Liver (tissue), 9 donors: ENCODE results near the gene GNG12. TPM values are rescaled to one million over a fixed set of nuclear protein-coding genes. Genes with fewer than 3 reads are reported as not detected.

Source experiments
- DNase-seq: peaks from one replicate; pipeline ENCODE4 v3.0.0-alpha.2; 2017; ENCODE audit warnings: low spot score
- H3K27ac ChIP-seq, 2 donors: one replicate each; pipeline ENCODE4 v1.7.0; 2013; ENCODE audit warnings: inconsistent platforms in 2 of 2, low read length in 2 of 2, control low read depth in 1 of 2, low read depth in 1 of 2, mild to moderate bottlenecking in 1 of 2
- H3K27me3 ChIP-seq, 4 donors: one replicate each; pipeline versions ENCODE4 v1.6.1 to v1.7.0; 2013; ENCODE audit warnings: low read length in 3 of 4, inconsistent platforms in 1 of 4, mild to moderate bottlenecking in 1 of 4, moderate library complexity in 1 of 4; ENCODE audit not compliant: control insufficient read depth in 4 of 4, insufficient read depth in 4 of 4
- H3K36me3 ChIP-seq, 4 donors: one replicate each; pipeline versions ENCODE4 v1.6.1 to v1.7.0; 2013; ENCODE audit warnings: low read length in 3 of 4, mild to moderate bottlenecking in 3 of 4, low read depth in 1 of 4, moderate library complexity in 1 of 4; ENCODE audit not compliant: control insufficient read depth in 4 of 4, insufficient read depth in 3 of 4
- H3K4me1 ChIP-seq, 4 donors: one replicate each; pipeline versions ENCODE4 v1.6.1 to v1.7.0; 2013; ENCODE audit warnings: low read length in 3 of 4, mild to moderate bottlenecking in 3 of 4, moderate library complexity in 1 of 4; ENCODE audit not compliant: control insufficient read depth in 4 of 4, insufficient read depth in 4 of 4
- H3K4me3 ChIP-seq, 3 donors: one replicate each; pipeline versions ENCODE4 v1.6.1 to v1.7.0; 2013; ENCODE audit warnings: low read length in 3 of 3, control low read depth in 1 of 3, low read depth in 1 of 3, mild to moderate bottlenecking in 1 of 3
- H3K9ac ChIP-seq, 2 donors: one replicate each; pipeline ENCODE4 v1.7.0; 2013; ENCODE audit warnings: low read length in 2 of 2, mild to moderate bottlenecking in 2 of 2, moderate library complexity in 2 of 2, control low read depth in 1 of 2, low read depth in 1 of 2
- H3K9me3 ChIP-seq, 4 donors: one replicate each; pipeline versions ENCODE4 v1.6.1 to v1.7.0; 2013; ENCODE audit warnings: low read length in 3 of 4; ENCODE audit not compliant: control insufficient read depth in 4 of 4
- CTCF ChIP-seq: fragments of 150-350 bp; IDR thresholded peaks from 2 replicates; pipeline ENCODE4 v1.5.1; 2017; ENCODE audit warnings: improper control_type of control experiment, low read depth, low read length; ENCODE audit not compliant: missing input control
- EGR1 ChIP-seq, 2 donors: IDR thresholded peaks; 2 replicates each; pipeline ENCODE4 v1.6.1; 2016 to 2018; ENCODE audit warnings: antibody characterized with exemption in 2 of 2, low read depth in 2 of 2
- FOXA1 ChIP-seq: IDR thresholded peaks from 2 replicates; pipeline ENCODE4 v1.6.1; 2016; ENCODE audit warnings: antibody characterized with exemption
- FOXA2 ChIP-seq: IDR thresholded peaks from 2 replicates; pipeline ENCODE4 v1.6.1; 2016; ENCODE audit warnings: antibody characterized with exemption
- GABPA ChIP-seq, 2 donors: IDR thresholded peaks in 1 of 2; conservative IDR thresholded peaks in 1 of 2; 2 replicates each; pipeline ENCODE4 v1.6.1; 2016; ENCODE audit warnings: antibody characterized with exemption in 2 of 2, mild to moderate bottlenecking in 1 of 2, moderate library complexity in 1 of 2
- HNF4A ChIP-seq, 2 donors: conservative IDR thresholded peaks; 2 replicates each; pipeline ENCODE4 v1.6.1; 2016; ENCODE audit warnings: antibody characterized with exemption in 2 of 2, mild to moderate bottlenecking in 2 of 2
- JUND ChIP-seq, 2 donors: IDR thresholded peaks; 2 replicates each; pipeline ENCODE4 v1.6.1; 2016; ENCODE audit warnings: antibody characterized with exemption in 2 of 2
- MAX ChIP-seq: IDR thresholded peaks from 2 replicates; pipeline ENCODE4 v1.6.1; 2016; ENCODE audit warnings: antibody characterized with exemption
- NR2F2 ChIP-seq: IDR thresholded peaks from 2 replicates; pipeline ENCODE4 v1.6.1; 2016; ENCODE audit warnings: antibody characterized with exemption
- RXRA ChIP-seq, 2 donors: IDR thresholded peaks; 2 replicates each; pipeline ENCODE4 v1.6.1; 2017 to 2018; ENCODE audit warnings: antibody characterized with exemption in 2 of 2, mild to moderate bottlenecking in 1 of 2
- TAF1 ChIP-seq: conservative IDR thresholded peaks from 2 replicates; pipeline ENCODE4 v1.6.1; 2016; ENCODE audit warnings: antibody characterized with exemption, mild to moderate bottlenecking
- YY1 ChIP-seq: IDR thresholded peaks from 2 replicates; pipeline ENCODE4 v1.6.1; 2016; ENCODE audit warnings: antibody characterized with exemption, mild to moderate bottlenecking
- WGBS: extraction: QIAGEN DNeasy Blood & Tissue Kit; methylation state at CpG from one replicate; pipeline ENCODE4 v1.1.7; 2013; 5-methylcytosine and 5-hydroxymethylcytosine counted together
- polyA plus RNA-seq, 2 donors: library from polyadenylated mRNA; stranded (reverse) in 1 of 2; unstranded in 1 of 2; fragments of 200-250 nt in 1 of 2; fragments of >200 nt in 1 of 2; fragmentation: Nextera tagmentation in 1 of 2; extraction: Ambion mirVana in 1 of 2; gene quantifications; one replicate each; pipeline versions ENCODE4 v1.2.1 to v1.2.3, GENCODE V29; 2013 to 2015
- total RNA-seq, 2 donors: library from RNA; depleted of rRNA; stranded (reverse); fragments of >200 nt; gene quantifications; one replicate each; pipeline ENCODE4 v1.2.3, GENCODE V29; 2014
- TF ChIP-seq, protein P1 (sequence below): IDR thresholded peaks from 2 replicates; pipeline ENCODE4 v1.6.1; 2016; ENCODE audit warnings: antibody characterized with exemption
- donor health status: healthy.
- donor health status: healthy.
- donor health status: healthy.
- donor health status: healthy.
- donor health status: healthy.

GNG12 gene
- total and polyA plus RNA-seq, 4 donors: 15.4 to 26.1 (median 19.7) TPM

DNA sequence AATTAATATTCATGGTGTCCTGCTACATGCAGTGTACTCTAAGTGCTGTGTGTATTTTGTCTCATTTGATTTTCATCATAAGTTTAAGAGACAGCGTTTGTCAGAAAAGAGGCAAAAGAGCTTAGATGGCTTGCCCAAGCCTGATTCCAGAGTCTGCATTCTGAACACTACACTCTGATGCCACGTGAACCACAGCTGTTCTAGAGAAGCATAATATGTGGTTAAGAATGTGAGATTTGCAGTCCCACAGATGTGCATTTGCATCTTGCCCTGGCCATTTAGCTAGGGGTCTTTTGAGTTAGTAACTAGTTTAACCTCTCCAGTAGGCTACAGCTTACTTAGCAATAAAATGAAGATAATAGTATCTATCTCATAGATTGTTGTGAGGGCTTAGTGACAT is 157.5 kb downstream of the GNG12 start:
- TF ChIP-seq TAF1 (no peak), FOXA2 (no peak), GABPA (IDR thresholded peaks at IDR 0.05 in 1 of 2, conservative IDR thresholded peaks at IDR 0.05 in 1 of 2) (no peak), RXRA (IDR thresholded peaks at IDR 0.05) (no peak)
- TF ChIP-seq, protein P1, sequence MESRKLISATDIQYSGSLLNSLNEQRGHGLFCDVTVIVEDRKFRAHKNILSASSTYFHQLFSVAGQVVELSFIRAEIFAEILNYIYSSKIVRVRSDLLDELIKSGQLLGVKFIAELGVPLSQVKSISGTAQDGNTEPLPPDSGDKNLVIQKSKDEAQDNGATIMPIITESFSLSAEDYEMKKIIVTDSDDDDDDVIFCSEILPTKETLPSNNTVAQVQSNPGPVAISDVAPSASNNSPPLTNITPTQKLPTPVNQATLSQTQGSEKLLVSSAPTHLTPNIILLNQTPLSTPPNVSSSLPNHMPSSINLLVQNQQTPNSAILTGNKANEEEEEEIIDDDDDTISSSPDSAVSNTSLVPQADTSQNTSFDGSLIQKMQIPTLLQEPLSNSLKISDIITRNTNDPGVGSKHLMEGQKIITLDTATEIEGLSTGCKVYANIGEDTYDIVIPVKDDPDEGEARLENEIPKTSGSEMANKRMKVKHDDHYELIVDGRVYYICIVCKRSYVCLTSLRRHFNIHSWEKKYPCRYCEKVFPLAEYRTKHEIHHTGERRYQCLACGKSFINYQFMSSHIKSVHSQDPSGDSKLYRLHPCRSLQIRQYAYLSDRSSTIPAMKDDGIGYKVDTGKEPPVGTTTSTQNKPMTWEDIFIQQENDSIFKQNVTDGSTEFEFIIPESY: no peak
- WGBS: 86% methylated on average over 2 of the region's 2 CpGs
- no peaks in the 10 kb centered on the region for H3K4me1 ChIP-seq
- no peaks in the 10 kb centered on the region for H3K9me3 ChIP-seq
- no peak overlapping the region for H3K27ac ChIP-seq
- H3K9ac ChIP-seq: no peak overlapping the region
- no peak overlapping the region for H3K4me3 ChIP-seq
- no peaks in the 10 kb centered on the region for H3K27me3 ChIP-seq
- DNase-seq: no peak
- no peaks in the 10 kb centered on the region for H3K36me3 ChIP-seq

DNA sequence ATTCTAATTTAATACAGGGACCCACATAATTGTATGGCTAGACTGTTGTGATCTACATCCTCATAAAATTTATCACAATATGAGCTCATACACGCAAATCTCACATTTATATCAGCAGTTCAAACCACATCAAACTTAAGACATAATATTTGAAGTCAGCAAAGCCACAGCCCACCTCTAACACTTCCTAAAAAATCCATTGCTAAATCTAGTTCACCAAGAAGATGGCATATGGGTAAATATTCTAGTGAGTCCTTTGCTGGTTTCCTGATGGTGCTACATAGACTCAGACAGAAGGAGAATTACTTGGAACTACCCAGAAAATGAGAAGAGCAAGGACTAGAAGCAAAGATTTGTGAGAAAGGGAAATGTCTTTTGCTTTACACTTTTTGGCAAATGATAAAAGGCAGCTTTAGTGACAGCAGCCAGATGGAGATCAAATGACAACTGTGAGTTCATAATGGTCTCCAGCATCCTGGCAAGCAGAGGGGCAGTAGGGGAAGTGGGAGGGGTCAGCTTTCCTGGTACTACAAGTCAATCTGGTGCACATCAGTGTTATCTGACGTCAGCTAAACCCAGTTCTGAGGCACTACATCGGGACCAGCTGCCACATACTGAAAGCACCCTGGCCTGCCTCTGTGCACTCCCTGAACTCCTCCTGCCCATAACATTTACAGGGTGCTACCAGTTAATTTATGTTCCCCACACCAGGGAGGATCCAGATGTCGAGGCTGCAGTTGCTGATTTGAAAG is 158.8 kb downstream of the GNG12 start:
- Histone ChIP-seq H3K9me3 (no peaks in the 10 kb centered on the region), H3K27ac (no peak overlapping the region), H3K36me3 (no peaks in the 10 kb centered on the region), H3K4me3 (no peak overlapping the region), H3K9ac (no peak overlapping the region), H3K4me1 (no peaks in the 10 kb centered on the region), H3K27me3 (no peaks in the 10 kb centered on the region)
- TF ChIP-seq MAX: no peak
- TF ChIP-seq NR2F2: peak; percentile 19
- no peak for DNase-seq
- 56% methylated on average over 4 of the region's 4 CpGs for WGBS

GRCh38 chr1:67673468-67674201 is 159.6 kb downstream of the GNG12 start:
- Histone ChIP-seq H3K9ac (no peak overlapping the region), H3K9me3 (no peaks in the 10 kb centered on the region), H3K27me3 (no peaks in the 10 kb centered on the region), H3K27ac (no peak overlapping the region), H3K4me1 (no peaks in the 10 kb centered on the region), H3K4me3 (no peak overlapping the region), H3K36me3 (no peaks in the 10 kb centered on the region)
- no peak for TF ChIP-seq MAX
- no peak for TF ChIP-seq YY1
- DNase-seq: no peak
- WGBS: 100% methylated on average over 1 of the region's 1 CpG

DNA sequence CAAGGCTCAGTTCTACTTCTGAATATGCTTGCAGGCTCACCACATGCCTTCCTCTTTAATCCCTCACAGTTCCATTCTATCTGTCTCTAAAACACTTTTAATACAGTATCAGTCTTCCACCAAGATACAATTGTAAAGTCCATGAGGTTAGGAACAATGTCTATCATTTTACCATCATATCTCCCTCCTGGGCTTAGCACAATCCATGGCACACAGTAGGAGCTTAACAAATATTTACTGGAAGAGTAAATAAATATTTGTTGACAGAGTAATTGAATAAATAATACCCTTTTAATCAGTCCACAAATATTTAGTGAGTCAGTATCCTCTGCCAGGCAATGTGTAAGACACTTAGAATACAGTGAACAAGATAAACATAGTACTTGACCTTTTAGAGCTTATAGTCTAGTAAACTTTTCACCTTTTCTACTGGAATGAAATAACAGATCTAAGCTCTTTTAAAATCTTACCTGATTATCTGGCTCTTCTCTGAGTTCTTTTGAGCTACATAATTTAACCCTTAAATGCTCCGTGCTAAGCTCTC is 160.9 kb downstream of the GNG12 start:
- no peak overlapping the region for H3K9ac ChIP-seq
- no peaks in the 10 kb centered on the region for H3K4me1 ChIP-seq
- WGBS: 97% methylated on average over 1 of the region's 1 CpG
- no peak overlapping the region for H3K4me3 ChIP-seq
- no peaks in the 10 kb centered on the region for H3K27me3 ChIP-seq
- H3K27ac ChIP-seq: no peak overlapping the region
- DNase-seq: no peak
- no peaks in the 10 kb centered on the region for H3K36me3 ChIP-seq
- no peaks in the 10 kb centered on the region for H3K9me3 ChIP-seq
- no peak for TF ChIP-seq TAF1
- TF ChIP-seq RXRA (IDR thresholded peaks at IDR 0.05): no peak
- no peak for TF ChIP-seq EGR1 (IDR thresholded peaks at IDR 0.05; ENCODE audit: low read depth in 2 of 2)
- no peak for TF ChIP-seq JUND (IDR thresholded peaks at IDR 0.05)
- no peak for TF ChIP-seq YY1
- TF ChIP-seq, protein P1: no peak
- no peak for TF ChIP-seq FOXA2
- TF ChIP-seq GABPA (IDR thresholded peaks at IDR 0.05 in 1 of 2, conservative IDR thresholded peaks at IDR 0.05 in 1 of 2): no peak
- TF ChIP-seq MAX: no peak
- no peak for TF ChIP-seq CTCF
- TF ChIP-seq FOXA1: no peak
- TF ChIP-seq HNF4A (conservative IDR thresholded peaks at IDR 0.05): no peak
